A673 (cell line): ENCODE data around the gene AGMAT.

Experiments
- CTCF ChIP-seq: fragments of 300-800, 200-600 bp; sonication (generic); conservative IDR thresholded peaks from 2 replicates; pipeline ENCODE4 v1.5.1; 2017; ENCODE audit warnings: low read depth, mild to moderate bottlenecking, antibody characterized with exemption, low read length, moderate library complexity, mixed read lengths
- EZH2 ChIP-seq: fragments of 200-600 bp; sonication (generic); IDR thresholded peaks from 2 replicates; pipeline ENCODE4 v1.6.1; 2017; ENCODE audit warnings: borderline replicate concordance, low read depth, mild to moderate bottlenecking, mixed read lengths, antibody characterized with exemption, low read length; ENCODE audit not compliant: poor library complexity, severe bottlenecking

GRCh38 chr1:15623435-15623834 is 38.6 kb upstream of the AGMAT start:
- no peak for TF ChIP-seq CTCF
- TF ChIP-seq EZH2, result no peak
